GM21619 (cell line): Measurements from ENCODE around the gene CLTCL1.

Experiments used
- ATAC-seq: cut with Tn5 transposase; IDR thresholded peaks from one replicate; pipeline ENCODE4 v1.9.1; 2021; ENCODE audit not compliant: unreplicated experiment

The CLTCL1 gene

GRCh38 chr22:19152942-19153883 lies 138.3 kb downstream of the CLTCL1 start:
- ATAC-seq = no peak

- no peak for ATAC-seq
Observed at GRCh38 chr22:19151329-19152191, 140.0 kb downstream of the CLTCL1 start.

DNA sequence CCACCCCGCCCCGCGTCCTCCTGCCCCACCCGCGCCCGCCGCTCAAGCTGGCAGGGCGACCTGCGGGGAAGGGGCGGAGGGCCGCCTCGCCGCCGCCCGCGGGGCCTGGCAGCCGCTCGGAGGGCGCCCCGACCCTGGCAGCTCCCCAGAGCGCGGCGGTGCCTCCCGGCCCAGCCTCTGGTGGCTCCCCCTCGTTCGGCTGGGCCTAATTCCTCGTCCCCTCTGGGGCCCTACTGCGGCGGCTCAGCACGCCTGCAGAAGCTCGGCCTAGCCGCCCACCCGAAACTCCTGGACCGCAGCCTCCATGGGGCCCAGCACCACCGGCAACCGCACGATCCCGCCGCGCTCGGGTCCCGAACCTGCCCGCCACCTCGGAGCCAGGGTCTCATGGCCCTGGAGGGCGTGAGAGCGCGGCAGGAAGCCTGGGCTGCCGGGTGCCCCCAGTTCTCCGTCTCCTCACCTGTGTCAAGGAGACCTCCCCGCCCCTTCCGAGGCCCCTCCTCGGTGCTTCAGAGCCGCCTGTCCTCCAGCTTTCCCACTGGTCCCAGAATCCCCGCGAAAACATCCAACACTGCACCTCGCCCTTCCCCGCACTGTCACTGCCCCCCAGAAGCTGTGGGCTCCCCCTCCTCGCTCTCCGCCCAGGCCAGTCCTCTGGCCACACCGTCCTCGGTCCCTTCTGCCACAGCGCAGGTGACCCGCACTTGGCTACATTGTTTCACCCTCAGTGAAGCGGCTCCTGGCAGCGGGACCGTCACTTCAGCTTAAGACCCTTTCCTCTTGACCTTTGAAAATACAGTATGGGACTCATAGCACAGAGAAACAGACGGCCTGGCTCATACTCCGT lies 140.8 kb downstream of the CLTCL1 start:
- no peak for ATAC-seq

DNA sequence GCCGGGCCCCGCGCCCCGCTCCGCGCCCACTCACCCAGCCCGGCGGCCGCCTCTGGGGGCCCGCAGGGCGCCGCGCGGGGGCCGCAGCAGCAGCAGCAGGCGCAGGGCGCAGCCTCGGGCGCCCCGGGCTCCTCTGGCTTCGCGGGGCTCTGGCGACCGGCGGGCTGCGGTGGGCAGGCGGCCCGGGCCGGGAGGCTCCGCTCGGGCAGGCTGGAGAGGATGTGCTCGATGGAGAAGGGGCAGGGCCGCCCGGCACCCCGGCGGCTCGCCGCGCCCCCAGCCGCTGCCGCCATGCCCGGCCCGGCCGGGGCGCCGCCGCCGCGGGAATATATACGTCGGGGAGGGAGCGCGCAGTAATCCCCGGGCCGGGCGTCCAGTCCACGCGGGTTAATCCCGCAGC lies 141.5 kb downstream of the CLTCL1 start, which contains the start of gene GSC2:
TSS of gene GSC2 (minus strand) at position 302 of the 400 bp plus-strand sequence. CDS start at position 293, 9 bp downstream.
- no peak for ATAC-seq

DNA sequence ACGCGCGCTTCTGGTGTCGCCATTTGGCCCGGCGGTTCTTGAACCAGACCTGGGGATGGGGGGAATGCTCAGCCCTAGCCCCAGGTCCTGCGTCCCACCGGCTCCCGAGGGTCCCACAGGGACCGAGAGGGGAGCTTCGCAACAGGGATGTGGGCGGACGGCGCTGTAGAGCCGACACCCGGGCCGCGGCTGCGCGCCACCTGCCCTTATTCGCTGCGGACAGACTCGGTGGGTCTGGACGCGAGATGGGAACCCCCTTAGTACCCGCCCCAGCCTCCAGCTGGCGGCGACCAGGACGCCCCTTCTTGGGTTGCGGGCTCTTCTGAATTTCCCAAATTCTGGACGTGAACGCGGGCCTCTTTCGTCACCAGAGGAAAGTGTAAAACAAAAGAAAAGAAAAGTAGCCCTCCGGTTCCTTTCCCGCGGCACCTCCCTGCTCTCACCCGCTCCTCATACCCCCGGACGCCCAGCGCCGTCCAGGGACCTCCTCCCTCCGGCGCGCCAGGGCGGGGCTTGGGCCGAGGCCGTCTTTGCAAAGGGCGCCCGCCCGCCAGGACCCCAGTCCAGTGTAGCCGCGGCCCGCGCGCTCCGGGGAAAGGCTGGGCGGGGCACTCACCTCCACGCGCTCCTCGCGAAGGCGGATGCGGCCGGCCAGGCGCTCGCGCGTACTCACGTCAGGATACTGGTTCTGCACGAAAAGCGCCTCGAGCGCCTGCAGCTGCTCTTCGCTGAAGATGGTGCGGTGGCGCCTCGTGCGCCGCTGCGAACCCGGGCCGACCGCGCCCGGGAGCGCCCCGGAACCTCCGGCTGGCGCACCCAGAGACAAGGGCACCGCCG lies 142.3 kb downstream of the CLTCL1 start:
- no peak for ATAC-seq

GRCh38 chr22:19148417-19149046 lies 143.0 kb downstream of the CLTCL1 start:
- no peak for ATAC-seq

DNA sequence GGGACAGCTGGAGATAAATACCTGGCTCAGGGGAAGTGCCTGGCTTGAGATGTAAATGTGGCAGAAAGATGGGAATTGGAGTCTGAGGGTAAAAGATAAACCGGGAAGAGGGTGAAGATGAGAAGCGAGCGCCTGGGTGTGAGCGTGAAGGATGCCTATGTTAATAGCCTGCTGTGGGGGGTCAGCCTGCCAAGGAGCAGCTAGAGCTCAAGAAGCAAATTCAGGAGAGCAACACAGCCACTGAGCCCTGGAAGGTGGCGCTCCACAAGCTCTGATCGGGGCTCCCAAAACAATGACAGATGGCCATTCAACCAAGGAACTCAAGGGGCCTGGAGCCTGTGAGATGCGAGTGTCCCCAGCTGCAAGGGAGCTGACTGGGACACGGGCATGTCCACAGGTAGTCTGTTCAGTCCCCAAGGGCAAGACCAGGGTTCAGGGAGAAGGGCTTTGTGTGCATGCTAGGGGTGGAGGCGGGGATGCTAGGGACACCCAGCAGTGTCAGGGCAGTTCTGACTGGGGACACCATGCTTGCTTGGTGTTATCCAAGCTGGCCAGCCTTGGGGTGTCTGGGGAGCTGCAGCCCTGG lies 144.2 kb downstream of the CLTCL1 start:
- no peak for ATAC-seq

- no peak for ATAC-seq
Observed at GRCh38 chr22:19146215-19146968, 145.1 kb downstream of the CLTCL1 start.

DNA sequence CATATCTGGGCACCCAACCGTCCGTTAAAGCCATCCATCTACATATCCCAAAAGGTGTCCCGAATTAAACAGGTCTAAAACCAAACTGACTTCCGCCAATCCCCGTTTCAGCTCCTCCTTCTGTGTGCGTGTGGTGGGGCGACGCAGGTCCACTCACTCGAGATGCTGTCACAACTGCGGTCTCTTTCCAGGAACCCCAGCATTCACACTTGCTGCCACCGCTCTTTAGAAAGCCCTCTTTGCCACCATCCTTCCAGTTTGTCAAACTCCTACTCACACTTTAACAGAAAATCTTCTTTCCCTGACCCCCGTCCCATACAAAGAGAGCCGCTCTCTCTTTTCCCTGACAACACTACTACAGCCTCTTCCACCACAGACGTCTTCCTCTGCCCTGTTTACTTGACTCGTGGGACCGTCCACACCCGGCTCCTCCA lies 147.5 kb downstream of the CLTCL1 start:
- ATAC-seq = no peak

GRCh38 chr22:19143212-19143611 lies 148.3 kb downstream of the CLTCL1 start:
- no peak for ATAC-seq

- no peak for ATAC-seq
Observed at GRCh38 chr22:19142394-19142793, 149.1 kb downstream of the CLTCL1 start.

GRCh38 chr22:19139974-19140373 lies 151.5 kb downstream of the CLTCL1 start:
- no peak for ATAC-seq

GRCh38 chr22:19139001-19139356 lies 152.5 kb downstream of the CLTCL1 start:
- no peak for ATAC-seq

DNA sequence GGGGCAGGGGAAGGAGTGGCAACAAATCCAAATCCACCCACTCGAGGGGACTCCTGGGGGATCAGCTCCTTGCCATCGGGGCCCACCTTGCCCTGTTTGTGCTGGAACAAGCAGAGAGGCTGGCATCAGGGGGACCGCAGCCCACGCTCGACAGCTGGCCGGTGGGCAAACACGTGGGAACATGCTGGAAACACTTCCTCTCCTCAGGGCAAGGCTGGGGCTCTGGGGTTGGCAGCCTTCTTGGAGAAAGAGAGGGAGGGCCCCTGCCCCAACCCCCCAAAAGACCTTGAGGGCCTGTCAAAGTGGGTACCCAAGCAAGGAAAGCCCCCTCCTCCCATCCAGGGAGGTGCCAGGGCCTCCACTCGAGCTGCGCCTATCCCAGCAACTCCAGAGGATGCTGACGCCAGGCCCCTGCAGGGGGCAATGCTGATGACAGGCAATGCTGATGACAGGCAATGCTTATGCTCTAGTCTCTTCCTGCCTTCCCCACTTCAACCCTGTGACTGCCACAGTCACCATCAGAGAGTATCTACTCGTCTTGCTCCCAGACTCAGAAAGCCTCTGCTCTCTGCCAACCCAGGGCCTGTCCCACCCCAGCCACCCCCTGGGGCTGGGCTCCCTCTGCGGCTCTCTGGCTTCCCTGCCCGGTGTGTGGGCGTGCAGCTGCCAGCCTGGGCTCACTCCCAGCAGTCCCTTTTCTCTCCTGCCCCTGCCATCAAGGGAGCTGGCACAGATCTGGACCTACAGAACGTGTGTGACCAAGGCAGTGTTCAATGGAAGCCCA lies 153.1 kb downstream of the CLTCL1 start:
- ATAC-seq = no peak

- ATAC-seq = no peak
Observed at GRCh38 chr22:19137384-19138216, 153.9 kb downstream of the CLTCL1 start.

DNA sequence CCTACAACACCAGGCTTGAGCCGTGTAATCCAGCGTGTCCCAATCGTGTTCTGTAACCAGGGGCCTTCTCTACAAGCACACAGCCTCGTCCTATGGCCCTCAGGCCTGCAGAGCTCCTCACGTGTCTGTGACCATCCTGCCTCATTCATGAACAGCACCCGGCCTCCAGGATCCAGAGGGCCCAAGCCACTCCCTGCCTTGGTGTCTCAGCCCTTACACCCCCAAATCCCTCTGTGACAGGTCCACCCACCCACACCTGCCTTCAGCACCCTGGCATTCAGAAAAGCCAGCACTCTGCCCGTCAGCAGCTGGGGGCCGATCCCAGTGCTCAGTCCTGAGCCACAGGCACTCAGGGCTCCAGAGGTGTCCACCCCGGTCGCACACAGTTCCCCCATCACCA lies 154.6 kb downstream of the CLTCL1 start:
- no peak for ATAC-seq

- ATAC-seq = no peak
Observed at GRCh38 chr22:19134874-19135273, 156.6 kb downstream of the CLTCL1 start.
